SJCRH30 (cell line): ENCODE data around the gene PON1. TPM values are rescaled to one million over a fixed set of nuclear protein-coding genes. Genes with fewer than 3 reads are reported as not detected.

Experiments used
- DNase-seq, 2 experiments: peaks; one replicate each; pipeline ENCODE4 v3.0.0-alpha.2; 2015 to 2020
- H3K27ac ChIP-seq: fragments of 250-450 bp; sonication (Bioruptor Pico); 2 replicates; pipeline ENCODE4 v1.5.1; 2020; ENCODE audit warnings: mild to moderate bottlenecking, moderate library complexity
- H3K27me3 ChIP-seq: fragments of 250-450 bp; sonication (Bioruptor Pico); 2 replicates; pipeline ENCODE4 v1.5.1; 2020; ENCODE audit warnings: mild to moderate bottlenecking, moderate library complexity
- H3K36me3 ChIP-seq: fragments of 250-450 bp; sonication (Bioruptor Pico); 2 replicates; pipeline ENCODE4 v1.5.1; 2020; ENCODE audit warnings: mild to moderate bottlenecking, moderate library complexity
- H3K4me1 ChIP-seq: fragments of 250-450 bp; sonication (Bioruptor Pico); 2 replicates; pipeline ENCODE4 v1.5.1; 2020; ENCODE audit warnings: mild to moderate bottlenecking, moderate library complexity
- H3K4me3 ChIP-seq: fragments of 250-450 bp; sonication (Bioruptor Pico); 2 replicates; pipeline ENCODE4 v1.5.1; 2020; ENCODE audit warnings: mild to moderate bottlenecking, moderate library complexity
- H3K9me3 ChIP-seq: fragments of 250-450 bp; sonication (Bioruptor Pico); replicated peaks from 2 replicates; pipeline ENCODE4 v1.5.1; 2020; ENCODE audit warnings: mild to moderate bottlenecking, moderate library complexity
- total RNA-seq: library from RNA; depleted of rRNA; stranded (reverse); fragments of >200 nt; shearing (Covaris generic); gene quantifications from 2 replicates; pipeline ENCODE4 v1.2.3, GENCODE V29; 2014

Gene PON1
- total RNA-seq, 1 experiment from 2014 or later = 0.28 TPM

DNA sequence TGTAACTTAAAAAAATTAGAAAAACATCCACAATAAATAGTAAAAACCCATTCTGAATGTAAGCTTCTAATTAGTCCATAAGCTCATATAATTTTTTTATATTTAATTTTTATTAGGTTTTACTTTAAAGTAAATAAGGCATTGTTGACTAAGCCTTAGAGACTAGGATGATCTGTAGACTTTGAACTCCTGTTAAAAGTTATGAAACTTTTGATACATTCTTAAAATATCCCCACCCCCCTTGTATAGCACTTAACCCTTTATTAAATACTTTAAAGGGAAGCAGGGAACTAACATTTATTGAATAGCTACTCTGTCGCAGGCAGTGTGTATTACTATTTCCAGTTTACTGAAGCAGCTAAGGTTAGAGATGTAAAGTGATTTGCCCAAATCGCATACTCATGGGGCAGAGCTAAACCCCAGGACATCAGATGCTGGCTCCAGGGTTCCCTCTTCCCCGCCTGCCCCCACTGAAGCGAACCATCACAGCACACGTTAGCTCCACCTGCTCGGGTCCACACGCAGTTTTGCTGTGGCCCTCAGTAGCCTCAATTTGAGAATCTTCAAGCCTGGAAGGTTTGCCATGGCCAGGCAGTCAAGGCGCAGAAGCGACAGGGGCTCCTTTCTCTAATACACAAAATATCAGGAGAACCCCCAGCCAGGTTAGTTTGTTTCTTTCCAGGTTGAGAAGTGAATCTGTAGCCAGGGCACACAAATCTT lies 762 bp downstream of the PON1 start:
- Histone ChIP-seq H3K9me3 (peaks cover 17% of the 10 kb centered on the region; the same call in 1 of the 2 replicates), H3K4me3 (no peak overlapping the region), H3K4me1 (peaks cover 27% of the 10 kb centered on the region), H3K27ac (no peak overlapping the region), H3K36me3 (no peaks in the 10 kb centered on the region), H3K27me3 (no peaks in the 10 kb centered on the region)
- no peak for DNase-seq

- Histone ChIP-seq H3K4me1 (peaks cover 20% of the 10 kb centered on the region), H3K4me3 (no peak overlapping the region), H3K27me3 (no peaks in the 10 kb centered on the region), H3K9me3 (peaks cover 17% of the 10 kb centered on the region; the same call in 1 of the 2 replicates), H3K36me3 (no peaks in the 10 kb centered on the region), H3K27ac (no peak overlapping the region)
- no peak for DNase-seq
Observed at GRCh38 chr7:95322854-95323253, 1.5 kb downstream of the PON1 start.

GRCh38 chr7:95322396-95322795 lies 1.9 kb downstream of the PON1 start:
- H3K4me1 ChIP-seq = peaks cover 15% of the 10 kb centered on the region
- peaks cover 17% of the 10 kb centered on the region; the same call in 1 of the 2 replicates for H3K9me3 ChIP-seq
- DNase-seq = no peak
- H3K27me3 ChIP-seq = no peaks in the 10 kb centered on the region
- H3K27ac ChIP-seq = no peak overlapping the region
- no peaks in the 10 kb centered on the region for H3K36me3 ChIP-seq
- no peak overlapping the region for H3K4me3 ChIP-seq

DNA sequence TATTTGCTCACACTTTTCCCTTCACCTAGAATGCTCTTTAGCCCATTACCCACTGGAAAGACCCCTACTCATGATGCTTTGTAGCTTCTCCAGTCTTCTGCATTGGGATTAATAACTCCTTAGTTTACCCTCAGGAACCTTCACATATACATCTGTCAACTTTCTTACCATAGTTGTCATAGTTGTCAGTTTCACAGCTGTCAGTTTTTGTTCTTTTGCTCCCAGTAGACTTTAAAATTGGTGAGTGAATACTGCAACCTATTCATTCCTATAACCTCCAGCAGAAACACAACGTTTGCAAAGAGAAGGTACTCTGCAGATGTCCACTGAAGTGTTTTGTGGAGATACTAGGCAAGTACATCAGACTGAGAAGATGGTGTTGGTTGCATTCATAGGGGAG lies 2.6 kb downstream of the PON1 start:
- Histone ChIP-seq H3K36me3 (no peaks in the 10 kb centered on the region), H3K4me1 (peaks cover 10% of the 10 kb centered on the region), H3K27me3 (no peaks in the 10 kb centered on the region), H3K4me3 (no peak overlapping the region), H3K9me3 (peaks cover 12% of the 10 kb centered on the region; the same call in 1 of the 2 replicates), H3K27ac (no peak overlapping the region)
- no peak for DNase-seq

GRCh38 chr7:95320651-95321050 lies 3.7 kb downstream of the PON1 start:
- Histone ChIP-seq H3K36me3 (no peaks in the 10 kb centered on the region), H3K4me3 (no peak overlapping the region), H3K27ac (no peak overlapping the region), H3K27me3 (no peaks in the 10 kb centered on the region), H3K9me3 (peaks cover 4% of the 10 kb centered on the region; the same call in 1 of the 2 replicates), H3K4me1 (peaks cover 8% of the 10 kb centered on the region)
- DNase-seq = no peak

DNA sequence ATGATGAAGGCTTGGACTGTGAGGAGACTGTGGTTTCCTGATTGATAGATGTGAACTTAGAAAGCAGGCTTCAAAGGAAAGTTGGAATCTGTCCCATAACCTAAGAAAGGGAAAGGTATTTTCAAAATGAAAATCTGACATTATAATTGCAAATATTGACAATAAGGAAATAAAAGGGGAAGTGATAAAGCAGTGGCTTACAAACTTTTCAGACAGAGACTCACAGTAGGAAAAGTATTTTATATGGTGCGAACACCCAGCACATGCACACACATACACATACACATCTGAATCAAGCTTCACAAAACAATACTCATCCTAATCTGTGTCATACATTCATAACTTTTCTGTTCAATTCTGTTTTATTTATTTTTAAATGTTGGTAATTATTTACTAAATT lies 4.8 kb downstream of the PON1 start:
- H3K27me3 ChIP-seq = no peaks in the 10 kb centered on the region
- no peak overlapping the region for H3K27ac ChIP-seq
- H3K4me1 ChIP-seq = peaks cover 8% of the 10 kb centered on the region
- H3K36me3 ChIP-seq = no peaks in the 10 kb centered on the region
- H3K4me3 ChIP-seq = no peak overlapping the region
- DNase-seq = no peak
- H3K9me3 ChIP-seq = no peaks in the 10 kb centered on the region; the same call in 1 of the 2 replicates

DNA sequence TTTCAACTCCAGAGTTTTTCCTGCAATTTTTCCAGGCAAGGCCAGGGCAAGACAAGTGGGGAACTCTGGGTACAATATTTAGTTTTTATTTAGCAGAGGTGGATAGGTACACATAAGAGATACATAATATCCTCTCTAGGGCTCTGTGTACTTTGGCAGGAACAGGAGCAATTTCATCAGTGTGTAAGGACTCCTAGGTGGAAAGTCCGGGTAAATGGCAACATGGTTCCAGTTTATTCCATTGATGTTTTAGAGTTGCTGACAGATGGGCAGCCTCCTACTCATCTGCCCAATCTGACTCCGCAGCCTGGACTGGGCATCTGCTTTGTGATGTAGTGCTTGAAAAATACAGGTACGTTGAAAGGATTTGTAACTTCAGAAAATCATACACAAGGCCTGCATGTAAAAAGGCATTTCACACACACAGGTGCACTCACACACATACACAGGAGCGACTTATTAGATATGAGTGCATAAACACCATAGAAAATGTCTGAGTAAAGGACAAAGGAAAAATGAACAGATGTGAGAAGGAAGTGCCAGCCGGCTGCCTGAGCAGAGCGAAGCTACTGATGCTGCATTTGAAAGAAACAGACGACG lies 5.7 kb downstream of the PON1 start:
- Histone ChIP-seq H3K4me1 (peaks cover 8% of the 10 kb centered on the region), H3K27ac (no peak overlapping the region), H3K9me3 (no peaks in the 10 kb centered on the region; the same call in 1 of the 2 replicates), H3K36me3 (no peaks in the 10 kb centered on the region), H3K27me3 (no peaks in the 10 kb centered on the region), H3K4me3 (no peak overlapping the region)
- no peak for DNase-seq

- no peak for DNase-seq
- Histone ChIP-seq H3K27ac (no peak overlapping the region), H3K4me3 (no peak overlapping the region), H3K27me3 (no peaks in the 10 kb centered on the region), H3K9me3 (no peaks in the 10 kb centered on the region; the same call in 1 of the 2 replicates), H3K36me3 (no peaks in the 10 kb centered on the region), H3K4me1 (peaks cover 7% of the 10 kb centered on the region)
Observed at GRCh38 chr7:95317966-95318365, 6.4 kb downstream of the PON1 start.

DNA sequence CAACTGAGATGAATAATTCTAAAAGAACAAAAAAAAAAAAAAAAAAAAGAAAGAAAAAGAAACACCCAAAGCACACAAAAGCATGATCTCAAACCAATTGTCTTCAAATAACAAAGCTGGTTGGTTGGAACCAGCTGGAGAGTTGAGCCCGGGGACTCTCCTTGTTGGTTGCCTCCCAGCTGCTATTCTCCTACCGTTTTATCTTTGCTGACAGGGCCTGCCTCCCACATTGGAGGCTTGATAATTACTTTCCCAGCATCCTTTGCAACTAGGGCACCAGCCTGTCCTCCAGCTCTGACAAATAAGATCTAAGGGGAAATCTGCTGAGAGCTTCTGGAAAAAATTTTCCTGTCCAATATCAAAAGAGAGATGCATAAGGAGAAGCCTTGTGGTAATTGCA lies 6.8 kb downstream of the PON1 start:
- Histone ChIP-seq H3K4me1 (peaks cover 3% of the 10 kb centered on the region; the same call in 1 of the 2 replicates), H3K36me3 (no peaks in the 10 kb centered on the region), H3K4me3 (no peak overlapping the region), H3K9me3 (no peaks in the 10 kb centered on the region; the same call in 1 of the 2 replicates), H3K27me3 (no peaks in the 10 kb centered on the region), H3K27ac (no peak overlapping the region)
- DNase-seq = no peak

DNA sequence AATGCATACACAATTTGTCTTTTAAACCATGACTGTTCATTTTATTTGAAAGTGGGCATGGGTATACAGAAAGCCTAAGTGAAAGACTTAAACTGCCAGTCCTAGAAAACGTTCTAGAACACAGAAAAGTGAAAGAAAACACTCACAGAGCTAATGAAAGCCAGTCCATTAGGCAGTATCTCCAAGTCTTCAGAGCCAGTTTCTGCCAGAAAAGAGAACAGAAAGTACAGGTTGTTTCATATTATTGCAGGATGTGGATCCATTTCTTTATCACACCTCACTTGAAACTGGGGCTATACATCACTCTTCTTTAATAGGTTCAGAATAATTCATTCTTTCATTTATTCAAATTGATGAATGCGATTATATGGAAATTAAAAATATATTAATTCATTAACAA lies 7.7 kb downstream of the PON1 start:
- H3K9me3 ChIP-seq = no peaks in the 10 kb centered on the region; the same call in 1 of the 2 replicates
- H3K36me3 ChIP-seq = no peaks in the 10 kb centered on the region
- no peaks in the 10 kb centered on the region for H3K4me1 ChIP-seq
- DNase-seq = no peak
- H3K27me3 ChIP-seq = no peaks in the 10 kb centered on the region
- no peak overlapping the region for H3K27ac ChIP-seq
- no peak overlapping the region for H3K4me3 ChIP-seq

GRCh38 chr7:95312561-95312960 lies 11.8 kb downstream of the PON1 start:
- peaks cover 18% of the 10 kb centered on the region for H3K4me1 ChIP-seq

GRCh38 chr7:95311389-95311788 lies 12.9 kb downstream of the PON1 start:
- no peak for DNase-seq
- Histone ChIP-seq H3K27ac (no peak overlapping the region), H3K27me3 (no peaks in the 10 kb centered on the region), H3K36me3 (no peaks in the 10 kb centered on the region), H3K9me3 (no peaks in the 10 kb centered on the region; the same call in 1 of the 2 replicates), H3K4me3 (no peak overlapping the region), H3K4me1 (peaks cover 18% of the 10 kb centered on the region)

More at GRCh38 chr7:95312561-95312960, 11.8 kb downstream of the PON1 start:
- Histone ChIP-seq H3K27me3 (no peaks in the 10 kb centered on the region), H3K36me3 (no peaks in the 10 kb centered on the region), H3K4me3 (no peak overlapping the region), H3K27ac (no peak overlapping the region), H3K9me3 (no peaks in the 10 kb centered on the region; the same call in 1 of the 2 replicates)
- DNase-seq = no peak

DNA sequence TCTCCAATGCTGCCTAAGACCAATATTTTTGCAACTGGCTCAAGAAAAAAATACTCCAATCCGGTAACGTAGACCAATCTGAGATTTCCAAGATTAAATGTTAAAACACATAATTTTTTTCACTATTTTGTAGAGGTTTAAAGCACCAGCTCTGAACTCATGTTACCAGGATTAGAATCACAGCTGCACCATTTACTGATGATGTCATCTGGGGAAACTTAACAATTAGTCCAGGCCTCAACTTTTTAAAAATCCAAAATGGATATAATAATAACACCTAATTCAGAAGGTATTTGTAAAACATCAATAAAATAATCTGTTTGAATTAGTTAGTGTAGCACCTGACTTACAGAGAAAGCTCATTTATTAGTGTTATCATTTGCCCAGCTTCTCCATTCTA lies 14.4 kb downstream of the PON1 start:
- no peaks in the 10 kb centered on the region for H3K36me3 ChIP-seq
- H3K27ac ChIP-seq = no peak overlapping the region
- no peaks in the 10 kb centered on the region for H3K27me3 ChIP-seq
- no peak overlapping the region for H3K4me3 ChIP-seq
- no peaks in the 10 kb centered on the region; the same call in 1 of the 2 replicates for H3K9me3 ChIP-seq
- peaks cover 18% of the 10 kb centered on the region for H3K4me1 ChIP-seq
- DNase-seq = peak in 1 of 2 experiments; percentile 44

GRCh38 chr7:95304990-95305389 lies 19.3 kb downstream of the PON1 start:
- no peaks in the 10 kb centered on the region for H3K27me3 ChIP-seq
- DNase-seq = no peak
- no peaks in the 10 kb centered on the region for H3K36me3 ChIP-seq
- H3K27ac ChIP-seq = no peak overlapping the region
- H3K4me1 ChIP-seq = peaks cover 33% of the 10 kb centered on the region
- no peak overlapping the region for H3K4me3 ChIP-seq
- no peaks in the 10 kb centered on the region for H3K9me3 ChIP-seq
